NCI-H2171 treated with DMSO at 0.1 percent for 48 hours (cell line): ENCODE data around the gene EFTUD2.

Source experiments
- DNase-seq: peaks from one replicate; lab custom pipeline; 2025; lab: John Stamatoyannopoulos, UW

Gene EFTUD2

GRCh38 chr17:44887971-44888954 lies 11.0 kb downstream of the EFTUD2 start:
- DNase-seq = no peak

- no peak for DNase-seq
These were observed 12.2 kb downstream of the EFTUD2 start for GRCh38 chr17:44887016-44887415.

- no peak for DNase-seq
These were observed 14.3 kb downstream of the EFTUD2 start for GRCh38 chr17:44884941-44885340.

GRCh38 chr17:44881145-44881544 lies 18.1 kb downstream of the EFTUD2 start:
- DNase-seq = no peak

GRCh38 chr17:44880062-44880461 lies 19.2 kb downstream of the EFTUD2 start:
- DNase-seq = no peak

- DNase-seq = no peak
These were observed 19.9 kb downstream of the EFTUD2 start for GRCh38 chr17:44879376-44879775.

GRCh38 chr17:44878627-44879221 lies 20.5 kb downstream of the EFTUD2 start:
- peak; percentile 51 for DNase-seq

GRCh38 chr17:44877121-44877520 lies 22.1 kb downstream of the EFTUD2 start:
- DNase-seq = no peak

GRCh38 chr17:44875761-44876160 lies 23.5 kb downstream of the EFTUD2 start:
- DNase-seq = no peak

GRCh38 chr17:44872131-44872768 lies 27.0 kb downstream of the EFTUD2 start:
- DNase-seq = peak; percentile 96

- DNase-seq = no peak
These were observed 27.7 kb downstream of the EFTUD2 start for GRCh38 chr17:44871556-44871955.

GRCh38 chr17:44867841-44868240 lies 31.4 kb downstream of the EFTUD2 start:
- no peak for DNase-seq

- no peak for DNase-seq
These were observed 33.3 kb downstream of the EFTUD2 start for GRCh38 chr17:44865931-44866330.

- DNase-seq = peak; percentile 67
These were observed 34.0 kb downstream of the EFTUD2 start for GRCh38 chr17:44865231-44865660.

GRCh38 chr17:44864831-44865230 lies 34.4 kb downstream of the EFTUD2 start:
- no peak for DNase-seq

- no peak for DNase-seq
These were observed 36.0 kb downstream of the EFTUD2 start for GRCh38 chr17:44863061-44863918.

- no peak for DNase-seq
These were observed 36.8 kb downstream of the EFTUD2 start for GRCh38 chr17:44862278-44862914.

- no peak for DNase-seq
These were observed 39.5 kb downstream of the EFTUD2 start for GRCh38 chr17:44859701-44860100.

GRCh38 chr17:44854192-44854591 lies 45.1 kb downstream of the EFTUD2 start:
- no peak for DNase-seq

- peak; percentile 56 for DNase-seq
These were observed 48.6 kb downstream of the EFTUD2 start for GRCh38 chr17:44850612-44851011.

- DNase-seq = peak; percentile 12
These were observed 49.2 kb downstream of the EFTUD2 start for GRCh38 chr17:44850025-44850424.
